AG04449 (cell line): ENCODE measurements around the gene OPN3.

Experiments
- CTCF ChIA-PET: fragments of 350-600 bp; formaldehyde crosslinking; extraction: SDS; loops from one replicate; lab custom pipeline; 2021; ENCODE audit warnings: antibody characterized with exemption; lab: Yijun Ruan, JAX
- POLR2A ChIA-PET: fragments of 400-600, 350-600 bp; formaldehyde crosslinking; extraction: SDS; loops from one replicate; lab custom pipeline; 2020; ENCODE audit warnings: antibody characterized with exemption, inconsistent platforms; lab: Yijun Ruan, JAX
- DNase-seq: peaks from one replicate; pipeline ENCODE4 v3.0.0-alpha.2; 2010; ENCODE audit warnings: low read depth, low spot score
- H3K4me3 ChIP-seq: 2 replicates; pipeline ENCODE4 v1.5.1; 2011; ENCODE audit warnings: low read depth, mild to moderate bottlenecking, control low read depth, low read length
- CTCF ChIP-seq: IDR thresholded peaks from one replicate; pipeline ENCODE4 v1.5.1; 2011; ENCODE audit warnings: mild to moderate bottlenecking, moderate library complexity, low read length, control low read depth, inconsistent platforms; ENCODE audit not compliant: insufficient read depth; ENCODE audit errors: missing control alignments

OPN3 gene

GRCh38 chr1:241652012-241652411 is 11.8 kb upstream of the OPN3 start, which contains the start of gene WDR64:
Gene WDR64, plus strand, starts transcription at chr1:241652281. Its CDS starts 204 bp downstream, at chr1:241652485.
- no peak for TF ChIP-seq CTCF
- CTCF ChIA-PET, result no interaction called here
- no peak for DNase-seq
- POLR2A ChIA-PET, result no interaction called here
- H3K4me3 ChIP-seq, result no peak within 1 kb of the TSS

GRCh38 chr1:241648159-241648558 is 8.0 kb upstream of the OPN3 start:
- ChIA-PET POLR2A (no interaction called here), CTCF (no interaction called here)
- no peak for TF ChIP-seq CTCF

GRCh38 chr1:241647658-241648057 is 7.5 kb upstream of the OPN3 start:
- POLR2A ChIA-PET, result no interaction called here
- H3K4me3 ChIP-seq, result no peak overlapping the region
- CTCF ChIA-PET, result no interaction called here
- TF ChIP-seq CTCF, result no peak
- no peak for DNase-seq

More at GRCh38 chr1:241648159-241648558, 8.0 kb upstream of the OPN3 start:
- H3K4me3 ChIP-seq, result no peak overlapping the region
- DNase-seq, result no peak

GRCh38 chr1:241646201-241646600 is 6.0 kb upstream of the OPN3 start:
- ChIA-PET POLR2A (no interaction called here), CTCF (interaction anchor here (1.6 kb wide), 1 partner anchor 12 kb away, joined by 4 read pairs; no protein-coding TSS in a partner anchor)
- H3K4me3 ChIP-seq, result no peak overlapping the region
- TF ChIP-seq CTCF, result no peak
- DNase-seq, result no peak

GRCh38 chr1:241645199-241645598 is 5.0 kb upstream of the OPN3 start:
- DNase-seq, result no peak
- no peak overlapping the region for H3K4me3 ChIP-seq
- ChIA-PET CTCF (interaction anchor here (1.6 kb wide), 1 partner anchor 13 kb away, joined by 4 read pairs; no protein-coding TSS in a partner anchor), POLR2A (no interaction called here)
- no peak for TF ChIP-seq CTCF

- no peak overlapping the region for H3K4me3 ChIP-seq
- DNase-seq, result no peak
- TF ChIP-seq CTCF, result no peak
- ChIA-PET CTCF (no interaction called here), POLR2A (no interaction called here)
Observed at GRCh38 chr1:241644259-241644658, 4.1 kb upstream of the OPN3 start.
